Measurements from ENCODE around the gene CEP250.

CEP250 gene

DNA sequence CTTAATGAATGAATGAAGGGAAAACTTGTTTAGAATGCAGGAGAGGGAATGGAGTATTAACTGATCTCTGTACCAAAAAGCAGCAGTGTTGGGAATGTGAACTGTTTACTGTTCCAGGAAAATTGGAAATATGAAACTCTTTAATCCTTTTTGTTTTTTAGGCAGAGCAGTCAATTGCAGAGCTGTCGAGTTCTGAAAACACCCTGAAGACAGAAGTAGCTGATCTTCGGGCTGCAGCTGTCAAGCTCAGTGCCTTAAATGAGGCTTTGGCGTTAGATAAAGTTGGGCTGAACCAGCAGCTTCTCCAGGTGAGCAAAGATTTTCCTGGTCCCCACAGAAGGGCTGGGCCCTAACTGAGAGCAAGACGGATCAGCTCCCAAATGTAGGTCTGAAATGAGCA is 20.9 kb downstream of the CEP250 start:
- TF ChIP-seq, protein P1, sequence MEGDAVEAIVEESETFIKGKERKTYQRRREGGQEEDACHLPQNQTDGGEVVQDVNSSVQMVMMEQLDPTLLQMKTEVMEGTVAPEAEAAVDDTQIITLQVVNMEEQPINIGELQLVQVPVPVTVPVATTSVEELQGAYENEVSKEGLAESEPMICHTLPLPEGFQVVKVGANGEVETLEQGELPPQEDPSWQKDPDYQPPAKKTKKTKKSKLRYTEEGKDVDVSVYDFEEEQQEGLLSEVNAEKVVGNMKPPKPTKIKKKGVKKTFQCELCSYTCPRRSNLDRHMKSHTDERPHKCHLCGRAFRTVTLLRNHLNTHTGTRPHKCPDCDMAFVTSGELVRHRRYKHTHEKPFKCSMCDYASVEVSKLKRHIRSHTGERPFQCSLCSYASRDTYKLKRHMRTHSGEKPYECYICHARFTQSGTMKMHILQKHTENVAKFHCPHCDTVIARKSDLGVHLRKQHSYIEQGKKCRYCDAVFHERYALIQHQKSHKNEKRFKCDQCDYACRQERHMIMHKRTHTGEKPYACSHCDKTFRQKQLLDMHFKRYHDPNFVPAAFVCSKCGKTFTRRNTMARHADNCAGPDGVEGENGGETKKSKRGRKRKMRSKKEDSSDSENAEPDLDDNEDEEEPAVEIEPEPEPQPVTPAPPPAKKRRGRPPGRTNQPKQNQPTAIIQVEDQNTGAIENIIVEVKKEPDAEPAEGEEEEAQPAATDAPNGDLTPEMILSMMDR (IDR thresholded peaks at IDR 0.05; ENCODE audit: borderline replicate concordance, insufficient read depth, low read depth, low read length) = no peak
- H3K4me3 ChIP-seq (ENCODE audit: low read depth, low read length) = no peak overlapping the region

DNA sequence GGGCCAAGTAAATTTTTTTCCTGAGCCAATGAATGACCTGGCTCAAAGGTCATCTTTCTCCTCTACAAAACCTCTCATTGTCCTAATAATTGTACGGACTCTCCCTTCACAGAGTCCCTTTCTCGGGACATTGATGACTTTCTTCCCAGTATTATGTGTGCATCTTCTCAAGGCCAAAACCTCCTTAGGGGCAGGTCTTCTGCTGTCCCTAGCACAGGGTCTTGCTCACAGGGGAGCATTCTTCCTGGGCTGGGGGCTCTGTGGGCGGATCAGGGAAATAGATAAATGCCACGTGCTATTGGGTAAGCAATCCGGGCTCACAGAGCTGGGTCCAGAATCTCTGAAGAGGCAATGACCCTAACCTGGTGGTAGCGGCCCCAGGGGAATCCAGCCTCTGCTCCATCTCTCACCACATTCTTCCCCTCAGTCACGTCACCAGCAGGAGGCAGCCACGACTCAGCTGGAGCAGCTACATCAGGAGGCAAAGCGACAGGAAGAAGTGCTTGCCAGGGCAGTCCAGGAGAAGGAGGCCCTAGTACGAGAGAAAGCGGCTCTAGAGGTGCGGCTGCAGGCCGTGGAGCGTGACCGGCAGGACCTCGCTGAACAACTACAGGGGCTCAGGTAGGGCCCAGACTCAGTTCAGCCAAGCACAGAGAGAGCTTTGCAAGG is 23.5 kb downstream of the CEP250 start:
- TF ChIP-seq, protein P1 (IDR thresholded peaks at IDR 0.05; ENCODE audit: borderline replicate concordance, insufficient read depth, low read depth, low read length) = peak; percentile 62

DNA sequence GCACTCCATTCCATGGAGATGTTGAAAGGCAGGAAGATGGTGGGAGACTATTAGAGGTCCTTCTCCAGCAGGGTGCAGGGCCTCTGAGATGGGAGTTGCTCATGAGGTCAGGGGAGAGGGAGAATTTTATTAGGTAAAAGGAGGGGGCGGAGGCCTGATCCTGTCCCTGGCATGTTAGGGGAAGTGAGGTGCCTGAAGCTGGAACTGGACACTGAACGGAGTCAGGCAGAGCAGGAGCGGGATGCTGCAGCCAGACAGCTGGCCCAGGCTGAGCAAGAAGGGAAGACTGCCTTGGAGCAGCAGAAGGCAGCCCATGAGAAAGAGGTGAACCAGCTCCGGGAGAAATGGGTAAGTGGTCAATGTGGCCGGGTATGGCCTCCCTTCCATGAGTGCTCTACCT is 24.4 kb downstream of the CEP250 start:
- TF ChIP-seq, protein P1 (IDR thresholded peaks at IDR 0.05; ENCODE audit: borderline replicate concordance, insufficient read depth, low read depth, low read length) = no peak
- no peak overlapping the region for H3K4me3 ChIP-seq (ENCODE audit: low read depth, low read length)

More for the DNA sequence above, 23.5 kb downstream of the CEP250 start:
- no peak overlapping the region for H3K4me3 ChIP-seq (ENCODE audit: low read depth, low read length)

DNA sequence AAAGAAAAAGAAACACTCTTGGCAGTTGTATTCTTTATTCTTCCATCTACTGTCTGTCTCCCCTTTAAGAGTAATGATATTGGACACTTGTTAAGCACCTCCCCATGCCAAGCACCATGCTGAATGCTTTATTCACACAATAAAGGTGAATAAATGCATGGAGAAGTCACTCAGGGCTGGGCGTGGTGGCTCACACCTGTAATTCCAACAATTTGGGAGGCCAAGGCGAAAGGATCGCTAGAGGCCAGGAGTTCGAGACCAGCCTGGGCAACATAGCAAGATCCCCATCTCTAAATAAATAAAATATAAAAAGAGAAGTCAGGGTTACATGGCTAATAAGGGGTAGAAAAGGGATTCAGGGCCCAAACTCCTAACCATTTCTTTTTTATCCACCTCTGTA is 32.1 kb downstream of the CEP250 start:
- TF ChIP-seq, protein P1 (IDR thresholded peaks at IDR 0.05; ENCODE audit: borderline replicate concordance, insufficient read depth, low read depth, low read length) = no peak
- no peak overlapping the region for H3K4me3 ChIP-seq (ENCODE audit: low read depth, low read length)

DNA sequence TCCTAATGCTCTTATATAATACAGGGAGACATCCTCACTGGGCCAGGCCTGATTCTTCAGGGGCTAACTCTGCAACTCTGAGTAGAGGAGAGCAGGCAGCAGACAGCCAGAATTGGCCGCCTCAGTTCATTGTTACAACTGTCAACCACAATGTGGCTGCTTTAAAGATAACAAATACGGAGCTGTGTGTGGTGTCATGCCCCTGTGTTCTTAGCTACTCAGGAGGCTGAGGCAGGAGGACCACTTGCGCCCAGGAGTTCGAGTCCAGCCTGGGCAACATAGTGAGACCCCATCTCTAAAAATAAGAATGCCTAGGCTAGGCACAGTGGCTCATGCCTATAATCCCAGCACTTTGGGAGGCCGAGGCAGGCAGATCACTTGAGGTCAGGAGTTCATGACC is 34.3 kb downstream of the CEP250 start:
- H3K4me3 ChIP-seq (ENCODE audit: low read depth, low read length) = no peak overlapping the region
- TF ChIP-seq, protein P1 (IDR thresholded peaks at IDR 0.05; ENCODE audit: borderline replicate concordance, insufficient read depth, low read depth, low read length) = no peak

DNA sequence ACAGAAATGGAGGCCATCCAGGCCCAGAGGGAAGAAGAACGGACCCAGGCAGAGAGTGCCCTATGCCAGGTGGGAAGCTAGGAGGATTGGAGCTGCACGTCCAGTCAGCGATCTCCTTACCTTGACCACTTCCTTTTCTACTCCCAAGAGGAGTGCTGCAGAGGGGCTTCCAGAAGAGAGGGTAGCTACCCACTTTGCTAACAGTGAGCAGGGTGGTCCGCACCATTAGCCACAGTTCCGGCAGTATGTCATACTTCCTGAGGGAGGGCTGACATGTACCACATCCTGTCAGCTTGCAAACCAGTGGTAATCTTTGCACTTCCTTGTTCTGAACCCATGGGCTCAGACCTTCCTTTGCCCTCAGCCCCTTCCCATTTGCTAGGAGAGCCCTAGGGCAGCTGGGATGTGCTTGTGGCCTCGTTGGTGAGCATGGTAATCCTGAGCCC is 35.4 kb downstream of the CEP250 start:
- H3K4me3 ChIP-seq (ENCODE audit: low read depth, low read length) = peak overlapping the region; percentile 60
- TF ChIP-seq, protein P1 (IDR thresholded peaks at IDR 0.05; ENCODE audit: borderline replicate concordance, insufficient read depth, low read depth, low read length) = no peak

DNA sequence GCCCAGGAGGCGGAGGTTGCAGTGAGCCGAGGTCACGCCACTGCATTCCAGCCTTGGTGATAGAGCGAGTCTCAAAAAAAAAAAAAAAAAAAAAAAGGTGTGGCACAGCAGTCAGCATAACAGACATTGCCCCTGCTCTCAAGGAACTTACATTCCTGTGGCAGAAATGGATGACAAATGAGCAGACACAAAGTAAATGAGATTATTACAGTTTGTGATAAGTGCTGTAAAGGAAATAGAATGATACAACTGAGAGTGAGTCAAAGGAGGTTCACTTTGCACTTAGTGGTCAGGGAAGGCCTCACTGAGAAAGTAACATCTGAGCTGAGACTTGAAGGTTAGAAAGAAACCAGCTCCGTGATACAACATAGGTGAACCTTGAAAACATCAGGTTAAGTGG is 36.4 kb downstream of the CEP250 start:
- H3K4me3 ChIP-seq (ENCODE audit: low read depth, low read length) = no peak overlapping the region
- TF ChIP-seq, protein P1 (IDR thresholded peaks at IDR 0.05; ENCODE audit: borderline replicate concordance, insufficient read depth, low read depth, low read length) = no peak
